ENCODE results near the gene PPP2R2C. TPM values are rescaled to one million over a fixed set of nuclear protein-coding genes. Genes with fewer than 3 reads are reported as not detected.

PPP2R2C gene
- total and polyA plus RNA-seq, 2 of the 4 experiments (the other 2 are of a cell fraction) = 0.03 TPM; not detected in 1

GRCh38 chr4:6377626-6378492 lies 94.6 kb downstream of the PPP2R2C start:
- CTCF ChIA-PET = no interaction called here
- POLR2A ChIA-PET (ENCODE audit: unreplicated experiment) = no interaction called here
- Histone ChIP-seq H3K18ac (ENCODE audit: low read depth, low read length) (no peak overlapping the region), H3K9me3 (ENCODE audit: control insufficient read depth, insufficient read depth, low read length) (no peaks in the 10 kb centered on the region), H4K20me1 (ENCODE audit: insufficient read depth, low read length) (no peaks in the 10 kb centered on the region), H3K4ac (ENCODE audit: low read depth, low read length) (no peak overlapping the region), H3K56ac (ENCODE audit: extremely low read depth, insufficient read depth, low read length) (no peak overlapping the region), H3K79me1 (ENCODE audit: low read depth in 1 of 2, low read length in 2 of 2) (no peaks in the 10 kb centered on the region), H3K4me1 (ENCODE audit: control insufficient read depth, insufficient read depth, low read length) (no peaks in the 10 kb centered on the region), H4K8ac (ENCODE audit: low read depth in 2 of 2, low read length in 2 of 2) (no peak overlapping the region), H3K27me3 (ENCODE audit: control insufficient read depth, insufficient read depth, low read length) (peaks cover 19% of the 10 kb centered on the region), H2BK15ac (ENCODE audit: low read depth, low read length) (no peak overlapping the region), H4K91ac (ENCODE audit: insufficient read depth, low read depth, low read length) (no peak overlapping the region), H3K23ac (ENCODE audit: low read depth, low read length) (no peak overlapping the region), H3K9me1 (ENCODE audit: insufficient read depth, low read length) (no peaks in the 10 kb centered on the region), H3K14ac (replicated peaks; ENCODE audit: low read depth, low read length) (no peak overlapping the region), H3K9ac (ENCODE audit: low read depth, low read length) (no peak overlapping the region), H2AK9ac (replicated peaks; ENCODE audit: low read depth, low read length, poor library complexity) (no peak overlapping the region), H3K36me3 (ENCODE audit: control insufficient read depth, insufficient read depth, low read length) (no peaks in the 10 kb centered on the region), H2BK5ac (ENCODE audit: low read depth, low read length, poor library complexity, severe bottlenecking) (no peak overlapping the region), H2AK5ac (ENCODE audit: low read depth, low read length) (no peak overlapping the region), H2BK120ac (ENCODE audit: low read depth, low read length) (no peak overlapping the region), H2BK20ac (ENCODE audit: low read depth, low read length) (no peak overlapping the region), H4K5ac (ENCODE audit: low read depth, low read length) (no peak overlapping the region), H2AFZ (replicated peaks; ENCODE audit: low read length, poor library complexity) (no peak overlapping the region), H3K27ac (ENCODE audit: insufficient read depth, low read length) (no peak overlapping the region), H3K4me3 (ENCODE audit: insufficient read depth, low read depth, low read length) (no peak overlapping the region), H3K4me2 (ENCODE audit: low read depth, low read length) (no peak overlapping the region)
- BruUV-seq (replicated peaks) = no TSS peak
- ATAC-seq (ENCODE audit: low read depth) (no peak), DNase-seq (no peak)
- dilution Hi-C loops (cut with HindIII; ENCODE audit: low sequenced_read_pairs, unreplicated experiment) (no loop called here), intact Hi-C loops (cut with micrococcal nuclease) (no loop called here), in situ Hi-C loops (cut with MboI; ENCODE audit: low sequenced_read_pairs) (no loop called here)
- WGBS, 2 experiments (ENCODE audit: extremely low coverage in 2 of 2, insufficient read length in 1 of 2) = 18% methylated on average over 3 of the region's 25 CpGs; no CpG with 5 or more reads in 1 of the 2 experiments
- TF ChIP-seq CEBPB (IDR thresholded peaks at IDR 0.05; ENCODE audit: low read depth, low read length) (no peak), RFX5 (IDR thresholded peaks at IDR 0.05; ENCODE audit: low read depth, low read length) (no peak), BHLHE40 (IDR thresholded peaks at IDR 0.05; ENCODE audit: low read depth, low read length) (no peak), CHD1 (IDR thresholded peaks at IDR 0.05; ENCODE audit: low read depth, low read length) (no peak), CTCF (conservative IDR thresholded peaks at IDR 0.05; ENCODE audit: low read depth, low read length) (no peak), FOS (IDR thresholded peaks at IDR 0.05; ENCODE audit: low read depth, low read length) (no peak), MAZ (IDR thresholded peaks at IDR 0.05; ENCODE audit: borderline replicate concordance, low read depth, low read length) (no peak), MAFK (IDR thresholded peaks at IDR 0.05; ENCODE audit: low read depth, low read length) (no peak), ELK1 (IDR thresholded peaks at IDR 0.05; ENCODE audit: borderline replicate concordance, low read depth, low read length) (no peak), SMC3 (IDR thresholded peaks at IDR 0.05; ENCODE audit: low read depth, low read length) (no peak), RCOR1 (IDR thresholded peaks at IDR 0.05; ENCODE audit: insufficient replicate concordance, low read length) (no peak), MXI1 (IDR thresholded peaks at IDR 0.05; ENCODE audit: borderline replicate concordance, low read depth, low read length) (no peak), USF2 (IDR thresholded peaks at IDR 0.05; ENCODE audit: low read depth, low read length) (no peak), RAD21 (IDR thresholded peaks at IDR 0.05; ENCODE audit: low read length) (no peak), POLR2A (IDR thresholded peaks at IDR 0.05; ENCODE audit: low read depth, low read length) (no peak)

Measured in IMR-90 (cell line).